ENCODE measurements around the gene PTDSS2. TPM values are rescaled to one million over a fixed set of nuclear protein-coding genes. Genes with fewer than 3 reads are reported as not detected.

Gene PTDSS2
- total and polyA plus RNA-seq, 9 of the 15 experiments (the other 6 are each of a cell fraction or from before 2014, with no cell fraction given), result 0.45 to 53.9 (median 17.2) TPM

- TF ChIP-seq MBD2 (IDR thresholded peaks at IDR 0.05; ENCODE audit: borderline replicate concordance, low read depth) (peak; percentile 75; the same call in 1 of the 2 replicates), SMAD1 (IDR thresholded peaks at IDR 0.05; ENCODE audit: low read depth, low read length, partially characterized antibody) (no peak), CBX2 (IDR thresholded peaks at IDR 0.05; ENCODE audit: insufficient read depth, low read length, poor library complexity, severe bottlenecking) (no peak), SP2 (IDR thresholded peaks at IDR 0.05; ENCODE audit: extremely low read depth, low read depth, low read length, poor library complexity, severe bottlenecking) (no peak), USF2 (CRISPR knock-in tag; IDR thresholded peaks at IDR 0.05) (peak; percentile 83), PCBP2 (IDR thresholded peaks at IDR 0.05; ENCODE audit: low read depth, low read length, poor library complexity, severe bottlenecking) (no peak), MTA3 (IDR thresholded peaks at IDR 0.05; ENCODE audit: borderline replicate concordance) (peak; percentile 74; the same call in 1 of the 2 replicates), DIDO1 (tag; IDR thresholded peaks at IDR 0.05; ENCODE audit: low read depth) (no peak), CHD7 (IDR thresholded peaks at IDR 0.05; ENCODE audit: low read depth, low read length) (no peak), SP1 (CRISPR knock-in tag; IDR thresholded peaks at IDR 0.05) (peak; percentile 93), MCM2 (IDR thresholded peaks at IDR 0.05; ENCODE audit: low read depth) (no peak), ETS1 (conservative IDR thresholded peaks at IDR 0.05; ENCODE audit: control insufficient read depth, low read depth, low read length) (peak; percentile 42; the same call in 1 of the 2 replicates), BDP1 (IDR thresholded peaks at IDR 0.05; ENCODE audit: insufficient read depth, insufficient read length) (no peak)
These were observed 2.0 kb upstream of the PTDSS2 start (continued) for GRCh38 chr11:447923-448731.
